NT2/D1 (cell line): ENCODE results near the gene MICALL2.

Source experiments
- DNase-seq: peaks from one replicate; pipeline ENCODE4 v3.0.0-alpha.2; 2011; ENCODE audit warnings: low read depth, low spot score
- H3K27me3 ChIP-seq: 2 replicates; pipeline ENCODE4 v1.6.0; 2011; ENCODE audit warnings: mild to moderate bottlenecking; ENCODE audit not compliant: insufficient read length, insufficient read depth
- H3K36me3 ChIP-seq: 2 replicates; pipeline ENCODE4 v1.6.1; 2011; ENCODE audit warnings: mild to moderate bottlenecking, low read length, mixed read lengths; ENCODE audit not compliant: insufficient read depth, insufficient read length
- H3K4me1 ChIP-seq: 2 replicates; pipeline ENCODE4 v1.5.1; 2011; ENCODE audit not compliant: insufficient read depth, insufficient read length
- H3K4me3 ChIP-seq: 2 replicates; pipeline ENCODE4 v1.5.1; 2011; ENCODE audit warnings: low read depth; ENCODE audit not compliant: insufficient read length
- H3K9ac ChIP-seq: 2 replicates; pipeline ENCODE4 v1.6.0; 2011; ENCODE audit warnings: low read depth; ENCODE audit not compliant: insufficient read length
- H3K9me3 ChIP-seq: 2 replicates; pipeline ENCODE4 v1.5.1; 2011; ENCODE audit warnings: mild to moderate bottlenecking, low read length; ENCODE audit not compliant: insufficient read depth
- SUZ12 ChIP-seq: IDR thresholded peaks from 2 replicates; pipeline ENCODE4 v1.6.1; 2011; ENCODE audit not compliant: insufficient read length, insufficient read depth; ENCODE audit errors: extremely low read depth
- YY1 ChIP-seq: IDR thresholded peaks from 2 replicates; pipeline ENCODE4 v1.6.1; 2011; ENCODE audit not compliant: insufficient read length, insufficient read depth
- ZNF274 ChIP-seq: IDR thresholded peaks from 2 replicates; pipeline ENCODE4 v1.6.1; 2011; ENCODE audit warnings: mild to moderate bottlenecking, low read depth, low read length

Gene MICALL2

GRCh38 chr7:1385086-1385808 lies 74.0 kb downstream of the MICALL2 start:
- H3K36me3 ChIP-seq: no peaks in the 10 kb centered on the region
- H3K9ac ChIP-seq: no peak overlapping the region
- peaks cover 5% of the 10 kb centered on the region for H3K4me1 ChIP-seq

More at GRCh38 chr7:1385086-1385808, 74.0 kb downstream of the MICALL2 start:
- H3K27me3 ChIP-seq: peaks cover 4% of the 10 kb centered on the region
- no peak overlapping the region for H3K4me3 ChIP-seq
- H3K9me3 ChIP-seq: no peaks in the 10 kb centered on the region
- TF ChIP-seq SUZ12: no peak
- no peak for TF ChIP-seq YY1
- TF ChIP-seq ZNF274: no peak
- DNase-seq: no peak
